ENCODE data around the gene ROR1.

The ROR1 gene

DNA sequence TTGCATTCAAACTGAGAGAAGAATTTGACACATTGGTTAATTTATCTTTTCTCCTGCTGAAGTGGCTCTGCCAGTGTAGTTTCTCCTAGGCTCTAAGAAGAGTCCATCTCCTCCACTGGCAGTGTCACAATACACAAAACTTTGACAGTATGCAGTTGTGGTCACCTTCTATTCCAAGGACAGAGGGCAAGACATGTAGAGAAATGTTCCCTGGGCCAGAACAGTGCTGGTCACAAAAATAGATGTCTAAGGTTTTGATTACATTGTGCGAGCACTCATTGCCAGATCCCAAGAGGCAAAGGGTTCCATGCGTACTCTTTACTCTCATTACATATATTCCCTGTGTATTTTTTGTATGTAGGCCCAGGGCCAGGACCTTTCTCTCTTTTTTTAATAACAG, 281.5 kb downstream of the ROR1 start:
- no peak for DNase-seq (ENCODE audit: low read depth)
- no peak for TF ChIP-seq POLR2A (IDR thresholded peaks at IDR 0.05; ENCODE audit: extremely low read depth, insufficient read length)
- TF ChIP-seq, protein P1, sequence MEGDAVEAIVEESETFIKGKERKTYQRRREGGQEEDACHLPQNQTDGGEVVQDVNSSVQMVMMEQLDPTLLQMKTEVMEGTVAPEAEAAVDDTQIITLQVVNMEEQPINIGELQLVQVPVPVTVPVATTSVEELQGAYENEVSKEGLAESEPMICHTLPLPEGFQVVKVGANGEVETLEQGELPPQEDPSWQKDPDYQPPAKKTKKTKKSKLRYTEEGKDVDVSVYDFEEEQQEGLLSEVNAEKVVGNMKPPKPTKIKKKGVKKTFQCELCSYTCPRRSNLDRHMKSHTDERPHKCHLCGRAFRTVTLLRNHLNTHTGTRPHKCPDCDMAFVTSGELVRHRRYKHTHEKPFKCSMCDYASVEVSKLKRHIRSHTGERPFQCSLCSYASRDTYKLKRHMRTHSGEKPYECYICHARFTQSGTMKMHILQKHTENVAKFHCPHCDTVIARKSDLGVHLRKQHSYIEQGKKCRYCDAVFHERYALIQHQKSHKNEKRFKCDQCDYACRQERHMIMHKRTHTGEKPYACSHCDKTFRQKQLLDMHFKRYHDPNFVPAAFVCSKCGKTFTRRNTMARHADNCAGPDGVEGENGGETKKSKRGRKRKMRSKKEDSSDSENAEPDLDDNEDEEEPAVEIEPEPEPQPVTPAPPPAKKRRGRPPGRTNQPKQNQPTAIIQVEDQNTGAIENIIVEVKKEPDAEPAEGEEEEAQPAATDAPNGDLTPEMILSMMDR (IDR thresholded peaks at IDR 0.05; ENCODE audit: low read depth, low read length) = no peak
- no peak for TF ChIP-seq MYC (IDR thresholded peaks at IDR 0.05; ENCODE audit: low read depth, low read length)
- TF ChIP-seq, protein P2, sequence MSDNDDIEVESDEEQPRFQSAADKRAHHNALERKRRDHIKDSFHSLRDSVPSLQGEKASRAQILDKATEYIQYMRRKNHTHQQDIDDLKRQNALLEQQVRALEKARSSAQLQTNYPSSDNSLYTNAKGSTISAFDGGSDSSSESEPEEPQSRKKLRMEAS (IDR thresholded peaks at IDR 0.05; ENCODE audit: low read depth, low read length) = no peak
- no peak overlapping the region for H3K4me3 ChIP-seq (ENCODE audit: low read depth, low read length)

- TF ChIP-seq POLR2A (IDR thresholded peaks at IDR 0.05; ENCODE audit: extremely low read depth, insufficient read length) = no peak
- TF ChIP-seq, protein P2 (IDR thresholded peaks at IDR 0.05; ENCODE audit: low read depth, low read length) = no peak
- TF ChIP-seq, protein P1 (IDR thresholded peaks at IDR 0.05; ENCODE audit: low read depth, low read length) = no peak
- no peak for TF ChIP-seq MYC (IDR thresholded peaks at IDR 0.05; ENCODE audit: low read depth, low read length)
- no peak for DNase-seq (ENCODE audit: low read depth)
- H3K4me3 ChIP-seq (ENCODE audit: low read depth, low read length) = no peak overlapping the region
These were observed 285.7 kb downstream of the ROR1 start for GRCh38 chr1:64059556-64059955.

DNA sequence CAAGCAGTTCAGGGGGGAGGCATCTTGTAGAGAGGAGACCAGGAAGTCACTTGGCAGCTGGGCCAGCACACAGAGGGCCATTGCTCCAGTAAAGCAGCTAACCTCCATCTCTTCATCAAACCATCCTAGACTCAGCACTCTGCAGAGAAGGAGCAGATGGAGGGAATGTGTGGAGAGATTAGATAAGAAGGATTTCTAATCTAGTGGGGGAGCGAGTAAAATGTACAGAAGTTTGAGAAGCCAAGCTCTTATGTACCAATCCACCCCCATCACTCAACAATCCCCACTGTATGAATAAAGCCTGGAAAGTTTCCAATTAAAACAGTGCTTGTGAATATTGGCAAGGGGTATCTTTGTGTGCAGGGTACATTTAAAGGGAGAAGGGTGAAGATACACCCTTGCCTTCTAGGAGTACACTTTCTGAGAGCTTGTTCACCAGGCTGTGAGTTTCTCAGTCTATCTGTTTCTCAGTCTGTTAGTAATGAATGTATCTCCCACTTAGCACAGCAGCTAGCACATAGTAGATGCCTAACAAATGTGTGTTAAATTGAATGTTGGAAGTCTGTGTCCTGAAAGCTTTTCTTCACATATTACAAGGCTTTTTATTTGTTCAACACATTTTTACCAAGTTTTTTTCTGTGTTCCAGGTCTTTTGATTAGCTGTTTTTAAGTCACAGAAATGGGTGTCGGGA, 286.9 kb downstream of the ROR1 start:
- no peak overlapping the region for H3K4me3 ChIP-seq (ENCODE audit: low read depth, low read length)
- TF ChIP-seq POLR2A (IDR thresholded peaks at IDR 0.05; ENCODE audit: extremely low read depth, insufficient read length) (no peak), MYC (IDR thresholded peaks at IDR 0.05; ENCODE audit: low read depth, low read length) (no peak)
- TF ChIP-seq, protein P2 (IDR thresholded peaks at IDR 0.05; ENCODE audit: low read depth, low read length) = no peak
- TF ChIP-seq, protein P1 (IDR thresholded peaks at IDR 0.05; ENCODE audit: low read depth, low read length) = no peak
- no peak for DNase-seq (ENCODE audit: low read depth)

- DNase-seq (ENCODE audit: low read depth) = no peak
- no peak overlapping the region for H3K4me3 ChIP-seq (ENCODE audit: low read depth, low read length)
- TF ChIP-seq, protein P1 (IDR thresholded peaks at IDR 0.05; ENCODE audit: low read depth, low read length) = no peak
- TF ChIP-seq MYC (IDR thresholded peaks at IDR 0.05; ENCODE audit: low read depth, low read length) (no peak), POLR2A (IDR thresholded peaks at IDR 0.05; ENCODE audit: extremely low read depth, insufficient read length) (no peak)
- TF ChIP-seq, protein P2 (IDR thresholded peaks at IDR 0.05; ENCODE audit: low read depth, low read length) = no peak
These were observed 287.8 kb downstream of the ROR1 start for GRCh38 chr1:64061430-64062104.

DNA sequence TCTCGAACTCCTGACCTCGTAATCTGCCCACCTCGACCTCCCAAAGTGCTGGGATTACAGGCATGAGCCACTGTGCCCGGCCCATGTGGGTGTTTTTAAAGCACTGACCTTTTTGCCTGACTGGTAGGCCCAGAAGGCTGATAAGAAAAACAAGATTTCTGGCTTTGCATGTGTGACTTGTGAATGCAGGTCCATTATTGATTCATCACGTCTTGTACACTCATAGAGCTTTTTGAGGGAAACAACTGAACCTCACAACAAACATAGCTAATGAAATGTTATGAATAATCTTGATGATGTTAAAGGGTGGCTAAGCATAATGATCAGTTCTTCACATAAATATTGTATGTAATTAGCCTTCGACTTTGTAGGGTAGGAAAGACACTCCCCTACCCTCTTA, 288.7 kb downstream of the ROR1 start:
- no peak for DNase-seq (ENCODE audit: low read depth)
- TF ChIP-seq POLR2A (IDR thresholded peaks at IDR 0.05; ENCODE audit: extremely low read depth, insufficient read length) (no peak), MYC (IDR thresholded peaks at IDR 0.05; ENCODE audit: low read depth, low read length) (no peak)
- TF ChIP-seq, protein P1 (IDR thresholded peaks at IDR 0.05; ENCODE audit: low read depth, low read length) = no peak
- TF ChIP-seq, protein P2 (IDR thresholded peaks at IDR 0.05; ENCODE audit: low read depth, low read length) = no peak
- H3K4me3 ChIP-seq (ENCODE audit: low read depth, low read length) = no peak overlapping the region
